ENCODE results near the gene SMAGP. TPM values are rescaled to one million over a fixed set of nuclear protein-coding genes. Genes with fewer than 3 reads are reported as not detected.
"Not testable (repeated sequence)": the region's sequence is repeated elsewhere in the genome, so short reads cannot be mapped to it uniquely, and the experiment has no call there.

The SMAGP gene
- total RNA-seq, 4 donors from 2014 or later, result 1.7 to 3.5 (median 2.5) TPM

- in situ Hi-C loops (cut with MboI; ENCODE audit: low sequenced_read_pairs in 4 of 4) (no loop called here), intact Hi-C loops (cut with DNase I; ENCODE audit: low total_unique reads) (no loop called here)
- Histone ChIP-seq H3K36me3 (peaks cover 0 to 13% of the 10 kb centered on the region in 2 donors), H3K4me3 (no peak overlapping the region), H3K4me1 (no peaks in the 10 kb centered on the region), H3K27ac (no peak overlapping the region), H3K9me3 (no peaks in the 10 kb centered on the region), H3K27me3 (no peaks in the 10 kb centered on the region)
- TF ChIP-seq CTCF (IDR thresholded peaks at IDR 0.05 in 4 of 5, conservative IDR thresholded peaks at IDR 0.05 in 1 of 5) (no peak), POLR2A (IDR thresholded peaks at IDR 0.05) (no peak)
- ATAC-seq, result no peak
- no peak for DNase-seq
Measured at GRCh38 chr12:51227962-51228361, 42.3 kb downstream of the SMAGP start.

- in situ Hi-C loops (cut with MboI; ENCODE audit: low sequenced_read_pairs in 4 of 4); H3K27ac ChIP-seq; H3K4me3 ChIP-seq; H3K27me3 ChIP-seq; intact Hi-C loops (cut with DNase I; ENCODE audit: low total_unique reads); H3K9me3 ChIP-seq; H3K4me1 ChIP-seq; DNase-seq; ATAC-seq: not testable (repeated sequence)
- peaks cover 0 to 13% of the 10 kb centered on the region in 2 donors for H3K36me3 ChIP-seq
Measured at GRCh38 chr12:51227112-51227511, 43.1 kb downstream of the SMAGP start.

GRCh38 chr12:51225771-51226170, 44.4 kb downstream of the SMAGP start:
- no peak overlapping the region for H3K27ac ChIP-seq
- TF ChIP-seq CTCF (IDR thresholded peaks at IDR 0.05 in 4 of 5, conservative IDR thresholded peaks at IDR 0.05 in 1 of 5) (no peak), POLR2A (IDR thresholded peaks at IDR 0.05) (no peak)
- no peak overlapping the region for H3K4me3 ChIP-seq
- ATAC-seq, result no peak
- intact Hi-C loops (cut with DNase I; ENCODE audit: low total_unique reads), result no loop called here
- no peaks in the 10 kb centered on the region for H3K4me1 ChIP-seq
- no peaks in the 10 kb centered on the region for H3K9me3 ChIP-seq
- H3K27me3 ChIP-seq, result no peaks in the 10 kb centered on the region
- no peak for DNase-seq
- in situ Hi-C loops (cut with MboI; ENCODE audit: low sequenced_read_pairs in 4 of 4), result no loop called here
- H3K36me3 ChIP-seq, result peaks cover 0 to 13% of the 10 kb centered on the region in 2 donors

- TF ChIP-seq POLR2A (IDR thresholded peaks at IDR 0.05) (no peak), CTCF (IDR thresholded peaks at IDR 0.05 in 4 of 5, conservative IDR thresholded peaks at IDR 0.05 in 1 of 5) (no peak)
- in situ Hi-C loops (cut with MboI; ENCODE audit: low sequenced_read_pairs in 4 of 4) (no loop called here), intact Hi-C loops (cut with DNase I; ENCODE audit: low total_unique reads) (no loop called here)
- Histone ChIP-seq H3K9me3 (no peaks in the 10 kb centered on the region), H3K27ac (no peak overlapping the region), H3K36me3 (peaks cover 0 to 13% of the 10 kb centered on the region in 2 donors), H3K4me1 (no peaks in the 10 kb centered on the region), H3K4me3 (no peak overlapping the region), H3K27me3 (no peaks in the 10 kb centered on the region)
- ATAC-seq, result no peak
- no peak for DNase-seq
Measured at GRCh38 chr12:51225234-51225633, 45.0 kb downstream of the SMAGP start.

GRCh38 chr12:51224625-51225024, 45.6 kb downstream of the SMAGP start:
- Histone ChIP-seq H3K4me1 (peaks cover 0 to under 1% of the 10 kb centered on the region in 2 donors), H3K4me3 (no peak overlapping the region), H3K27ac (no peak overlapping the region), H3K27me3 (no peaks in the 10 kb centered on the region), H3K9me3 (no peaks in the 10 kb centered on the region), H3K36me3 (peaks cover 0 to 13% of the 10 kb centered on the region in 2 donors)
- no peak for TF ChIP-seq POLR2A (IDR thresholded peaks at IDR 0.05)
- TF ChIP-seq CTCF (IDR thresholded peaks at IDR 0.05 in 4 of 5, conservative IDR thresholded peaks at IDR 0.05 in 1 of 5), result no peak
- in situ Hi-C loops (cut with MboI; ENCODE audit: low sequenced_read_pairs in 4 of 4), result no loop called here
- DNase-seq (no peak), ATAC-seq (no peak)
- intact Hi-C loops (cut with DNase I; ENCODE audit: low total_unique reads), result no loop called here

Measured in gastrocnemius medialis (tissue), 4 donors.